GM18951 (cell line): Measurements from ENCODE around the gene IGFALS.

ENCODE experiments used
- POLR2A ChIP-seq: IDR thresholded peaks from 4 replicates; pipeline ENCODE4 v1.6.1; 2011; ENCODE audit warnings: mild to moderate bottlenecking; ENCODE audit not compliant: insufficient read length, insufficient read depth; ENCODE audit errors: extremely low read depth
- in situ Hi-C: fragments of 300-500 bp; cut with MboI; formaldehyde crosslinking; loops from one replicate; pipeline ENCODE4 v1.12.0; 2022; ENCODE audit warnings: low sequenced_read_pairs, mixed read lengths, inconsistent platforms; ENCODE audit not compliant: unreplicated experiment

IGFALS gene

GRCh38 chr16:1781758-1782407, 11.6 kb downstream of the IGFALS start:
- in situ Hi-C loops: no loop called here
- TF ChIP-seq POLR2A: peak; percentile 9

DNA sequence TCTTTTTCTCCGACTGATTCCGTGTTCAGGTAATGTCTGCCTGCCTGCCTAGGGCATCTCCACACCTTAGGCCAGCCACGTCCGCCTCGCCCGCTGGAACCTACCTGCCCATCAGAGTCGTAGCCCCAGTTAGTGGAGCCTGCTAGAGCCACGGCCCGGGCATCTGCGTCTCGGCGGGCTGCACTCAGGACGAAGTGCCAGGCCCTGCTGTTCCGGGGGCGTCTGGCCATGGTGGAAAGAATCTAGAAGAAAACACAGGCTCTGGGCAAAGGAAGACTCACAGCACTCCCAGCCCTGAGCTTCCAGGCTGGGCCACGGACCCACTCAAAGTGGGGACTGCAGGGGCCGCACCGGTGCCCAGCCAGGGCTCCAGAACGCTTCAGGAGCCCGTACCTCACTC, 12.3 kb downstream of the IGFALS start:
- in situ Hi-C loops: no loop called here
- TF ChIP-seq POLR2A: no peak

GRCh38 chr16:1780677-1781072, 12.8 kb downstream of the IGFALS start:
- TF ChIP-seq POLR2A: no peak
- in situ Hi-C loops: no loop called here

GRCh38 chr16:1779741-1780676, 13.5 kb downstream of the IGFALS start:
- in situ Hi-C loops: no loop called here
- TF ChIP-seq POLR2A: no peak

GRCh38 chr16:1779234-1779701, 14.2 kb downstream of the IGFALS start:
- in situ Hi-C loops: no loop called here
- TF ChIP-seq POLR2A: no peak

- TF ChIP-seq POLR2A: no peak
- in situ Hi-C loops: no loop called here
These were observed 15.0 kb downstream of the IGFALS start for GRCh38 chr16:1778200-1779179.

DNA sequence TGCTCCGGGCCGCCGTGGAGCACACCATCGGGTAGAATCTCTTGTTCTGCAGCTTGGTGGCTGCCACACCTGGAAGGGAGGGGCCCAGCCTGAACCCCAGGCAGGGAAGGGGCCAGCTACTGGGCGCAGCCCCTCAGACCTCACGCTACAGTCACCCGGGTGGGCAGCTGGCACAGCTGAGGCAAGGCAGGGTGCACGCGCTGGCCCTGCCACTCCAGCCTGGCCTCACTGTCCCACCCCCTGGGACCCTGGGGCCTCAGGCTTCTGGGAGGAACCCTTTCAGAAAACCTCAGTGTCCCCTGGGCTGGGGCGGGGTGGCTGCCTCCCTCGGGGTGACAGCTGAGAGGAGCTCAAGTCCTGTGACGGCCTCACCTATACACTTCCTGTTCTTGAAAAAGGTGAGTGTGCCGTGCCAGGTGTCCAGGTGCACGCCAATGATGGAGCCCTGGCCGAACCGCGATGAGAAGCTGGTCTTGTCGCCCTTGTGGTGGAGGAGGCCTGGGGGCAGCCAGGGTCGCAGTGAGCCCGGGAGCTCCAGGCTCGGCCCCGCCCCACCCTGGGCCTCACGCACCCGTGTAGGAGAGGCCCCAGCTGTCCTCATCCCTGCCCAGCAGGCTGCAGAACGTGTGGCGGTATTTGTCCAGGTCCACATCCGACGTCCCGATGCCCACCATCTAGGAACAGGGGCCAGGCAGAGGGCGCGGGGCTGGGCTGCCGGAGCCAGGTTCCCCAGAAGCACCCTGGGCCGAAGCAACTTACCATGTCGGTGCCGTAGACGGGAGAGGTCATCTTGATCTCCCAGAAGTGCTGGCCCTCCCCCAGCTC, 15.9 kb downstream of the IGFALS start:
- in situ Hi-C loops: no loop called here
- no peak for TF ChIP-seq POLR2A

DNA sequence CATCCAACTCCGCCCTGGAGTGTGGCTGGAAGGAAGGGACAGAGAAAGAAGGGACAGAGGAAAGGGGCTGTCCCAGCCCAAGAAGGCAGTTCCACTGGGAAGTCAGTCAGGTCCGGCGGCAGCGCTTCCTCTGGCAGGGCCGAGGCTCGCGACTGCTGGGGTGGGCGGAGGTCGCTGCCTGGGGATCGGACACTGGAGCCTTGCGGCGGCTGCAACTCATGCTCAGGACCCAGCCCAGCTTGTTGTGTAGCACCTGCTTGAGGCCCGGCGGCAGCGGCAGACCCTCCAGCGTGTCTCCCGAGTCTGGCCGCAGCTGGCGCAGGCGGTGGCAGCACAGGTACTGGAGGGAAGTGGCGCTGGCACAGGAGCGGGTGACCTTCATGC, 16.5 kb downstream of the IGFALS start:
- no peak for TF ChIP-seq POLR2A
- in situ Hi-C loops: no loop called here

DNA sequence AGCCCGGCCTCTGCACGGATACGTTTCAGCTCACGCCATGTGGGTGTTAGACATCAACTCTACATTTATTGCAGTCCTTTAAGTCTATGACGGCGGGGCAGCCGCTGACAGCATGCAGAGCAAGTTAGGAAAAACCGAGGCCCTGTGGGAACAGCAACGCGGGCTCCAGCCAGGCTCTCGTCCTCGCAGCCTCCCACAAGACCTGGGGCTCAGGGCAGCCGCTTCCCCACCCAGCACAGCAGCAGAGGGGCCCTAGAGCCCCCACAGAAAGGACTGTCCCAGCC, 16.9 kb downstream of the IGFALS start:
- in situ Hi-C loops: no loop called here
- TF ChIP-seq POLR2A: peak; percentile 9

DNA sequence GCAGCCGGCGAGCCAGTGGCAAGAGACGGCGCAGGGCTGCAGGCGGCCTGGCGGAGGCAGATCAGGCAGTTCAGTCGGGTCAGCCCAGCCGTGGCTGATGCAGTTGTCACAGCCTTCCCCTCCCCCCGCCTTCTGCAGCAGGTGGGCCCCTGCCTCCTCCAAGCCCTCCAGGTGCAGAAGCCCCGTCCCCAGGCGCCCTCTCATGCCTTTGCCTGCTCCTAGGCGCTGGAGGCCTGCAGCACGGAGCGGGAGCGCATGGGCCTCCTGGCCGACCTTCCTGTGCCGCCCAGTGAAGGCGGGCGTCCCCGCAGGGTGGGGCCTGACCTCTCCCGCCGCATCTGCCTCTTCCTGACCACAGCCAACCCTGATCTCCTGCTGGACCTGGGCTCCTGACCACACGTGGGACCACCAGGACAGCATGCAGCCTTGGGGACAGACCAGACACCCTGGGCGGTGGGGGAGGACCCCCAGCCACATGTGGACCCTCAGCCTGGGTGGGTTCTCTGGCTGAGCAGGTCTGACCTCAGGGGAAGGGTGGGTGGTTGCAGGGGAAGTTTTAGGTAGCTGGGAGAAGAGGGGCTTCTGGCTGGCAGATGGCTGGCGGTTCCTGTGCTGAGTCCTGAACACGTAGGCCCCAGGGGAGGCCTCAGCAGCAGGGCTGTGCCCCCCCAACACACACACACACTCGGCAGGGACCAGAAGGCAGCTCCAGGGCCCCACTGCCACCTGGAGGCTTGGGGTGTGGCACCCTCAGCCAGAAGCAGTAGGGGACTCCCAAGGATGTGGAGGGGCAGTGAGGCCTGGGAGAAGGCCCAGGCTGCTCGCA, 17.4 kb downstream of the IGFALS start:
- in situ Hi-C loops: no loop called here
- no peak for TF ChIP-seq POLR2A

DNA sequence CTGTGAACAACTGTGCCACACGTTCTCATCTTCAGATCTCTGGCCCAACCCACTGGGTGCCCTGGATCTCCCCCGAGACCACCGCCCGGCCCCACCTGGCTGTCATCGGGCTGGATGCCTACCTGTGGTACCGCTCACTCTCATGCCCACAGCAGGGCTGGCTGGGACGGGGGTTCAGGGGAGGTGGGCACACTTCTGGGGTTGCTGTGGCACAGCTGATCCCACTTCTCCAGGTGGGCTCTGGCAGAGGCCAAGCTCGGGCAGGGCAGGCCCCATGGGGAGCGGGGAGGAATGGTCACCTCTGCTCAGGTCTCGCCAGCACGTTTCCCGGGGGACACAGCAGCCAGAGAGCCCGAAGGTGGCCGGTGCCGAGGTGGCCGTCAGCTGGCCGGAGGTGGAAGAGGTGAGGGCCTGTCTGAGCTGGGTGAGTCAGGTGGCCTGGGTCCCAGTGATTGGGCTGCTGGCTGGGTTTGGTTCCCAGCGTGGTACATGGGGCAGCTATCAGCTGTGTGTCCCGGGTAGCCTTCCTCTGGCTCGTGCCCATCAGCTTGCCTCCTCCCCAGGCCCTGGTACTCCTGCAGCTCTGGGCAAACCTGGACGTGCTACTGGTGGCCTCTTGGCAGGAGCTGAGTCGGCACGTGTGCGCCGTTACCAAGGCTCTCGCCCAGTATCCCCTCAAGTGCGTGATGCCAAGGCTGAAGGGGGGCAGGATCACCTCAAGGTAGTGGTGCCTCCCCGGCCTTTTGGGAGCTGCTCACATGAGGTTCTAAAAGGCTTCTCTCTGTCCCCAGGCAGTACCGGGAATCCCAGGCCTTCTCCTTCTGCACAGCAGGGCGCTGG, 18.3 kb downstream of the IGFALS start:
- no peak for TF ChIP-seq POLR2A
- in situ Hi-C loops: no loop called here
